HG02852 (cell line): Measurements from ENCODE around the gene FAM210B.
"Not testable (repeated sequence)": the region's sequence is repeated elsewhere in the genome, so short reads cannot be mapped to it uniquely, and the experiment has no call there.

ENCODE experiments used
- ATAC-seq: cut with Tn5 transposase; IDR thresholded peaks from one replicate; pipeline ENCODE4 v1.9.1; 2021; ENCODE audit warnings: mild to moderate bottlenecking, moderate library complexity; ENCODE audit not compliant: unreplicated experiment

The FAM210B gene

DNA sequence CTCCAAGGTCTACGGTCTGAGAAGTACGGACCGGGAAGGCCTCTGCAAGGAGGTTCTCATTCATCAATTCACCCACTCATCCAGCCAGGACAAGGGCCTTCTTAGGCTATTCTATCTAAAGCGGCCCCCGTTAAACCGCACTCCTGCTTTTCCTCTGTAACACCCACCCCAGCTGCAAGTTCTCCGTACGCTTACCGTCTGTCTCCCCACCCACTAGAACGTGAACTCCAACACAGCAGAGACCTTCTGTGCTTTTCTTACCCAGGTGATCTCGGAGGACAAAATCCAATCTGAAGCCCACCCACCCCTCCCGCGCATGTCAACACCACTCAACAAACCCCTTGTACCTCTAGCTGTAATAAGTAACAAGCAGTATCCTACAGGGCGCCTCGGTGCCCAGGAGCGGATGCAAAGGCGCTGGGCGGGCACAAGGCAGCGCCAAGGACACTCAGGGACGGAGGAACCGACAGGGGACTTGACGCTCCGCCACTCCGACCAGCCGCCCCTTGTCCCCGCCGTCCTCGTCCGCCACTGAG lies 32.9 kb downstream of the FAM210B start:
- ATAC-seq, result peak; percentile 27

DNA sequence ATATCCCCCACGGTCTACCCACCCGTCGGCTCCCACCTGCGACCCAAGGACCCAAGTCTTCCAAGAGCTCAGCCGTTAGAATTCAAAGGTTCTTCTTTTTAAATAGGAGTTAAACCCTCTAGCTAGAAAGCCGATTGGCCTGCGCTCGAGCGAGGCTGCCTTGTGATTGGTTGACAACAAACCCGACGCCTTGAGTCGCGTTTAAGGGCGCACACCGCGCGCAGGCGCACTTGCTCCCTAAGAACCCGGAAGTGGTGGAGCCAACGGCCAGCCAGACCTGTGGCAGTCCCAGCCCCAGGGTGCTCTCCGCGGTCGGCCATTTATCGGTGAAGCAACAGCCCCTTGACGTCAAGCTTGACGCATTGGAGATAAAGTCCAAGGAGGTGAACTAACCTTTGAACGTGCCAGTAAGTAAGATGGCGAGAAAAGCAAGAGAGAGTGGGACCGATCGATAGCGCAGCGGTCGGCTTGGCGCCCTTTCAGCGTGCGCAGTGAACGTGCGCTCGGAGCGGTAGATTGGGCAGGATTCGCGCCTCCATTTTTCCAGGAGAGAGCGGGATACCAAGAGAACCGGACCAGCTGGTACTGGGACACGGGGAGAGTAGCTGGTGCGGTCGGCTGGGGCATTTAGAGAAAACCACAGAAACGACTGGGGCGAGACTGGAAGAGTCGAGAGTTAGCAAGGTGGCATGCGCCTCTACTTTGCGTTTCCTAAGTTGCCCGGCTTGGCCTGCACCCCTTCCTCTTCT lies 33.5 kb downstream of the FAM210B start, which contains the start of the genes AURKA and CSTF1:
AURKA (minus strand) TSS at position 84 of the 749 bp plus-strand sequence. CDS start 4,018 bp downstream, outside the sequence.
CSTF1 (plus strand) TSS at position 514 of the 749 bp plus-strand sequence. CDS start 2,908 bp downstream, outside the sequence.
- peak; percentile 95 for ATAC-seq

DNA sequence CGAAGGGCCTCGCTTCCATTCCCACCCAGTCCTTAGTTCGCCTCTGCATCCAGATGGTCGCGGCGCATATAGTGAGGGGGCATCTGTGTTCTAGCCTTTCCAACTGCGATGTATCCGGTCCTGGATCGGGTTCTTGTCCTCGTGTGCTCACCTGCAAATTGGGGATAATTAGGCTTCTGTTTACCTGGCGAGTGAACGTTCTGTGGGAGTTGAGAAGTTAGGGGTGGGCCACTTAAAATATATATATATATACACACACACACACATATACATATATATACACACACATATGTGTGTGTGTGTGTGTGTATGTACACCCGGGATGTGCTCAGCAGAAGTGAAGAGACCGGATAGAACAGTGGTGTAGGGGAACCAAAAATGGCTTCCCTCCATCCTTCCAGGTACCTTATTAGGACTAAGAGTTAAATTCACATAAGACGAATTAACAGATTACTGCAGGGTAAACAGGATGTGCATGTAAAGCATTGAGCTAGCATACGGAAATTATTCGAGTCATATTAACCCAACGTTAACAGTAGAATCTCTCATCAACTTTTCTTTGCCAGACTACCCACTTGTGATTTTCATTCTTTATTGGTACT lies 34.2 kb downstream of the FAM210B start:
- ATAC-seq, result no peak

DNA sequence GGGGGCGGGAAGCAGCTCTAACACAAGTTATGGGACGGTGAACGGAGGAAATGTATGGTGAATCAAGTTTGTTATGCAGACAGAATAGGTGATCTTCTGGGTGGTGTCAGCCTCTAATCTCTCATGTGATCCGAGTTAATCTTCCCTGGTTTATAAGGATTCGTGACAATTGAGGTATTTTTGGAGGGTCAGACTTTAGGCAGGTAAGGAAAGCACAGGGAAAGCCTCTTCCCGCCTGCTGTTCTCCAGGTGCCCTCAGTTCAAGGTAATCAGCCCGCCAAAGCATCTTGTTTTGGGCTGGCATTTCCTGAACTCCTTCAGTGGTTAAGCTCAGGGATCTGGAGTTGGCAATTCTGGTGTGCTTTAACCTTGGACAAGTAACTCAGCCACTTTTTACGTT lies 34.9 kb downstream of the FAM210B start:
- ATAC-seq, result no peak

DNA sequence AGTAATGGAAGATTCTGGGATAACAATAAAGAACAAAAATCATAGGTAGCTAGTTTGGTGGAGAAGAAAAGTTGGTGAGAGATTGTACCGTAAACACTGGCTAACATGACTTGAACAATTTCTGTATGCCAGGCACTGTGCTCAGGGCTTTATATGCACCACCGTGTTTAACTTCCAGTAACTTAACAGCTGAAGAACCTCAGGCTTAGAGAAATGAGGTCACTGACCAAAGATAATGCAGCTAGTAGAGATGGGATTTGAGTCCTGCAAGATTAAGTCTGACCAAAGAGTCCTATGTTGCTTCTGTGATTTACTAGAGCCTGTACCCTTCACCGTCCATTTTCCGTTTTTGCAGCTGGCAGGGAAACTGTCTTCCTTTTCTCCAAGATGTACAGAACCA lies 36.4 kb downstream of the FAM210B start:
- ATAC-seq, result no peak

DNA sequence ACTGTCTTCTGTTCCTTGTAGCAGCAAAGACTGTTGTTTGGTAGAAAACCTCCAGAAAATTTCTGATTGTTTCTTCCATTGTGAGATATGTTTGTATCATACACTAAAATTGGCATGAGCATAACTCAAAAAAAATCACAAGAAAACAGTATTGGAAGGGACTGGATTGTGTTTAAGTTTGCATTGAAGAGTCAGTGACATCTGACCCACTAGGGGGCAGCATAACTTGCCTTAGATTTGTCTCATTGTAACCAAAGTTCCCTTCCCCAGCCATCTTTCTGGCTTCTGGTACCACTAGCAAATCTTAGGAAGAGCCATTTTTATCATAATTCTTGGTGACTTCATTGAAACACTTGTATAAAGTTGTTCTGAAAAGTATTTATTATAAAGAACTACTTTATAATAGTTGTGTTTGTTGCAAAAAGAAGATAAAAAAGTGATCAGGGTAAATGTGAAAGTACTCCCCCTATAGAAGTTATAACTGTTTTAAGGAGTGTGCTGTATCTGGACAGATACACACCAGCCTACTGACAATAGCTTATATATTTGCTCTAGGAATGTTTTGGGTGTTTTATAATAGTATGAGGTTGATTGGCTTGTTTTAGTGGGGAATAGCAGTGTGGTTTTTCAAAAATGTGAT lies 41.3 kb downstream of the FAM210B start:
- ATAC-seq, result no peak

DNA sequence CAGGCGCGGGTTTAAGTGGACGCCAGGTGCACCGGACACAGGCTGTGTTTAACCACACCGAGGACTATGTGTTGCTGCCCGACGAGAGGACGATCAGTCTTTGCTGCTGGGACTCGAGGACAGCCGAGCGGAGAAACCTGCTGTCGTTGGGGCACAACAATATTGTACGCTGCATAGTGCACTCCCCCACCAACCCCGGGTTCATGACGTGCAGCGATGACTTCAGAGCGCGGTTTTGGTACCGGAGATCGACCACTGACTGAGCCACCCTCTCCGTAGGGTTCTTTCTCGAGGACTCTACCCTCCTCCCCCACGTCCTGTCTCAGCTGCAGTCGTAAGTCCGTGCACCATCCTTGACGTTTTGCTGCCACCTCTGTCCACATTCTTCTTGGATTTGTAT lies 44.7 kb downstream of the FAM210B start:
- no peak for ATAC-seq

DNA sequence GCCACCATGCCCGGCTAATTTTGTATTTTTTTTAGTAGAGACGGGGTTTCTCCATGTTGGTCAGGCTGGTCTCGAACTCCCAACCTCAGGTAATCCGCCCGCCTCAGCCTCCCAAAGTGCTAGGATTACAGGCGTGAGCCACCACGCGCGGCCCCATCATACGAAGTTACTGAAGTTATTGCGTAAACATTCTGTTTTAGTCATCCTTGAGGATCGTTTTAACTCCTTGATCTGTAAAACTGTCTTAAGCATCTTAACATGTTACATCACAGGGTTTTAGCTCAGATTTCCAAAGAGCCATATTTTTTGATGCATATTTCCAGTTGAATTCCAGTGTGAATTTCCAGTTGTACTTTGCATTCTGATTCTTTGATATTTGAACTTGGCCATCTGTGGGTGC lies 46.6 kb downstream of the FAM210B start:
- not testable (repeated sequence) for ATAC-seq

DNA sequence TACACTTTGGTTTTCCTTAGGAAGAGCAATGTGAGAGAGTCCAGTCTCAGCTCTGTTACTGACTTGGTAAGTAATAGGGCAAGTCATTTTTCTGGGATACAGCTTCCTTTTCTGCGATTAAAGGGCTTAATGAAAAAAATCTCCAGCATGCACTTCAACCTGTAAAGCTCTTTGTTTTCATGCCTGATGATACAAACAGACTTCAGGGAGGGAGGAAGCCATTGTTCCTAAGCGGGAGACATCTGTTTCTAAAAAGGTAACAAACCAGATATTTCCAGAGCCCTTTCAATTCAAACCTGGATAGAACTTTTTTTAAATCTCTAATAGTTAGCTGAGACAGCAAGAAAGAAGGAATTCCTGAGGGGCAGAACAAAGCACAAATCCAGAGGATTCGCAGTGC lies 48.1 kb downstream of the FAM210B start:
- no peak for ATAC-seq

DNA sequence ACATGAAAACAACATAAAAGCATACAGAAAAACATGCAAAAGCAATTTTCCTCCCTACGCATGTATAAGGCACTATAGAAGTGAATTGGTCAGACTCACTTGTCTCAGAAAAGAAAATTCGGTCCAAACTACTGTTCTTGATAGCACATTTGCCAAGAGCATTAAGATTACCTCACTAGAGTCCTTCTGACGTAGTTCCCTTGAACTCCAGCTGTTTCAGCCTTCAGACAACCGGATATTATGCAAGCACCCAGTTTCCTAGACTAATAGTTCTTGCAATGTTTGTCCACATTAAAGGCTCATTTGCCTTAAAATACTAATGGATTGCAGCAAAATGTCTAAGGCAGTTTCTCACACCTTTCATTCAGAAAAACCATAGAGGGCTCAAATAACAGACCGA lies 50.7 kb downstream of the FAM210B start:
- no peak for ATAC-seq

DNA sequence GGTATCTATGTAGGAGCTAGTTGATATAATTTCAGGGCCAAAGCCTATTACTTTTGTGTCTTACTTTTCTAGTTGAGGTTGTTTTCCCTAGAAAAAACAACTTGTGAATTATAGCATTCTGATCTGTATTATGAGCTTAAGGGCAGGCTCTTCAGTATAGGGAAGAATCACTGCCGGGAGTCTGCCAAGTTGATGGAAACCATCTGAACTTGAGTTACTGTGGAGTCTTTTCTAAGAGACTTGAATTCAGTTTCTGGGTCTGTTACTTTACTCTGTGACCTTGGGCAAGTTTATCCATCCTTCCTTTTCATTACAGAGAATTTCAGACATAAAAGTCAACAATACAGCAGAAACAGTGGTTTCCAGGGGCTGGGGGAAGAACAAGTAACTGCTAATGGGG lies 51.2 kb downstream of the FAM210B start:
- no peak for ATAC-seq

DNA sequence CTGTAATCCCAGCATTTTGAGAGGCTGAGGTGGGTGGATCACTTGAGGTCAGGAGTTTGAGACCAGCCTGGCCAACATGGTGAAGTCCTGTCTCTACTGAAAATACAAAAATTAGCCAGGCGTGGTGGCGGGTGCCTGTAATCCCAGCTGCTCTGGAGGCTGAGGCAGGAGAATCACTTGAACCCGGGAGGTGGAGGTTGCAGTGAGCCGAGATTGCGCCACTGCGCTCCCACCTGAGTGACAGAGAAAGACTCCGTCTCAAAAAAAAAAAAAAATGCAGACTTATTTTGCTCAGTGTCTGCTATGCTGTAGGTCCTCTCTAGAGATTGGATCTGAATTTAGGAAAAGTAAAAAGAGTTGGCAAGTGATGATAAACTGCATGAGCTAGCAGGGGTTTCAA lies 52.5 kb downstream of the FAM210B start:
- ATAC-seq, result not testable (repeated sequence)

DNA sequence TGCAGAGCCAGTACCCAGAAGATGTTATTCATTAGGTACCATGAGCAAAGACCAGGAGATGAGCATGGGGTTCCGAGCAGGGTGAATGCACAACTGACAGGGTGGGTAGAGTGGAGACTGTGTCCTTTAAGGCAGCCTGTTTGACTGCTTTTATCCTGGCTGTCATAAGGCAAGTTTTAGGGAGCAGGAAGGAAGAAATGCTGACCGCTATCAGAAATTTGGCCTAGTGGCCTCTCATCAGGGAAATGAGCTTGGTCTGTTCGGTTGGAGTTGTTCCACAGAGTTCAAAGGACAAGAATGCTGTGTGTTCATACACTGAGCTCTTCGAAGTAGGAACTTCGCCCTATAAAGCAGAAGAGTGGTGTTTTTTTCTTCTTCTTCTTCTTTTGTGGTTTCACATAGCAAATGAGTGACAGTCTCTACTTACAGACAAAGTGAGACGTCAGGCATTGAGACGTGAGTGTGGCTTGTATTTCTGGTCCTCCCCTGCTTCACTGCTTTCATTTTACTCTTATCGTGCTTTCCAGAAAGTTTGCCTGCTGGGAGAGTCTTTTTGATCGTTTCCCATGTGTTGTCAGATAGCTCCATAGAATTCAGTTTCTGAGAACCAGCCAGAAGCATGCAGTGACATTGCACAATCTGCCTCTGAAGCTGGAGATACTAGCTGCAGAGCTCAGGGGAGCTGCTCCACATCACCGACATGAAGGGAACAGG lies 53.1 kb downstream of the FAM210B start, which contains the start of gene CASS4:
CASS4 (plus strand) TSS at position 502 of the 714 bp plus-strand sequence; CDS start at position 701, 199 bp downstream.
- ATAC-seq, result no peak

DNA sequence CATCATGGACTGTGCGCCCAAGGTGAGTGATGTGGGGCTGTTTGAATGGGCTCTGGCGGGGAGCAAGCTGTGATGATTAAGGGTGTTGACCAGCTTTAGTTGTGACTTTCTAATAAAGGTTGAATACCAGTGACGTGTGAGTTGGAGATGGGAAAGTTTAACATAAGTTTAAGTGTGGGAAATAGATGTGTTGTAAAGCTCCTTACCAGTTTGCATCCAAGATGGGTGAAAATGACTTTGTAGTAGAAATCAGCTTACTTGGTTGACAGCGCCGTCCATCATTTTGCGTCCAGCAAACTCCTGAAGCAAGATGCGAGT lies 53.7 kb downstream of the FAM210B start:
- ATAC-seq, result no peak

DNA sequence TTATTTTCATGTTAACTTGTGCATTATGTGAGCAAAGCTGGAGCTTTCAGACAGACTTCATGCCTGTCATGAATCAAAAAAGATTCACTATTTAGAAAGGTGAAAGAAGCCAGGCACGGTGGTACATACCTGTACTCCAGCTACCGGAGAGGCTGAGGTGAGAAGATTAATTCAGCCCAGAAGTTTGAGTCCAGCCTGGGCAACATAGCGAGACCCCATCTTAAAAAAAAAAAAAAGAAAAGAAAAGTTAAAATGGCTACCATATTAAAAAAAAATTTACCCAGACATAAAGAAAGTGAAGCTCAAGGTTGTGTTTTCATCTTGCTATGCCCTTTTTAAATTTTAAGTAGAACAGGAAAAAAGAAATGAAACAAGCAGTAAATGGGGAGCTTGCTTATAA lies 54.2 kb downstream of the FAM210B start:
- ATAC-seq, result no peak

DNA sequence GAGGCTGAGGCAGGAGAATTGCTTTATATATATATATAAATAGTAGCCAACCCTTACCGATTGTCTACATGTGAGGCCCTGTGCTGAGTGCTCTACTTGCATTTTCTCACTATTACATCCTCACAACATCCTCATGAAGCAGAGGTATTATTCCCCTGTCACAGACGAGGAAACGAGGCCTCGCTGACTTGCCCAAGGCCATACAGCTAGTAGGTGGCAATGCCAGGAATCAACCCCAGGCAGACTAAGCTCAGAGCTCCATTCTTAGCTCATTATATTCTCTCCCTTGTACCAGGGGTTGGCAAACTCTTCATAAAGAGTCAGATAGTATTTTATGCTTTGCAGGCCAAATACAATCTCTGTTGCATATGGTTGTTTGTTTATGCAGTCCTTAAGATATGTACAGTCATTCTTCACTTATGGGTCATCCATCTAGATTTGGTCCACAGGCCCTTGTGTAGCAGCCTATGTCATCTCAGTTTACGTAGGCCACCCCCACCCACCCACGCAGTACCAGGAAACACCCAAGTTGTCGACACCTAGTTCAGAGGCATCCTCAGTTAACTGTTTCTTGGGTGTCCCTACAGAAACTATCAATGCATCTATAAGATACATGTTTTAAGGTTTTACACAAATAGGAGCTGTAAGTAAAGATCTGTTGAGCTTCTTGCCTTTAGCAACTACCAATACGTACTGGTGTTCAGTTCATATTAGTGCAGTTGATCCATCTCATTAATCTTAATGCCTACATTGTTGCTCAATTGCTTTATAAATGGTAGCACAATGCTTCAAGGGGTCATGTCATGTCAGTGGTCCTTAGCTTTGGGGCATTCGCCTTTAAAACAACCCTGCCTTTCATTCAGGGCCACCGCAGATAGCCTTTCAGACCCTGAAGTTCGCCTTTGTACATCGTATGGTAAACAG lies 56.3 kb downstream of the FAM210B start:
- ATAC-seq, result no peak

DNA sequence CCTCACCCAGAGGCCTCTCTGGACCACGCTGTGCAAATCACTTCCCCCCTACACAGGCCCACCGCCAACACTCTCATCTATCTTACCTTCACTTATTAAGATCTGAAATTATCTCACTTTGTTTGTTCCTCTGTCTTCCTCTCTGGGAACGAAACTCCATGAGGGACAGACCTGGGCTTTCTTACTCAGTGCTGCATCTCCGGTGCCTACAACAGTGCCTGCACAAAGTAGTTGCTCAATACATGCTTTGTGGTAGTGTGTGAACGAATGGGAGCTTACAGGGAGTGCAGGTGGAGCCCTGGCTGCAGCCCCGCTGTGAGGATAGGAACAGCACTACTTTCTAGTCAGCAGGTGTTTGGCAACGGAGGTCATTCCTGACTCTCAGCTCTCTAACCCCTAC lies 58.6 kb downstream of the FAM210B start:
- ATAC-seq, result no peak

DNA sequence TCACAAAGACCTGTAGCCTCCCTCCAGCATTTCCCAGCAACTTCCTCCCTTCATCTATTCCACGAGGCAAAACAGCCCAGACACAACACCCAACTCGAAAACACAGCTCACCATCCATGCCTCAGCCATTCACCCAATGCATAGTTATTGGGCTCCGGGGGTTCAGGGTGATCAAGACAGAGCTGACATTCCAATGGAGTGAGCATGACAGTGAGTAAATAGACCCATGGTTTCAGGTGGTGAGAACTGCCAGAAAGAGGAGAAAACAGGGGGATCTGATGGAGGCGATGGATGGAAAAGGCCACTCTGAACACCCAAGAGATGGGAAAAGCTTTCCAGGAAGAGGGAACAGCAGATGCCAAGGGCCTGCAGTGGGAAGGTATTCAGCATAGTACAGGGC lies 59.1 kb downstream of the FAM210B start:
- no peak for ATAC-seq
